ENCODE measurements around the gene HDC. TPM values are rescaled to one million over a fixed set of nuclear protein-coding genes. Genes with fewer than 3 reads are reported as not detected.

Gene HDC
- not detected in 2 replicates for total RNA-seq (2014; rRNA removed; shearing (Covaris generic))
- not detected in 2 replicates for polyA plus RNA-seq (2015; cell fraction: cytosol; rRNA removed)
- polyA plus RNA-seq (2015; cell fraction: nucleus; rRNA removed), result not detected in 2 replicates

- no peak for DNase-seq (ENCODE audit: low read depth)
These were observed at the start of gene HDC for GRCh38 chr15:50265620-50266019. Gene HDC, minus strand, starts transcription at chr15:50265726. Its CDS starts 103 bp downstream, at chr15:50265623.

GRCh38 chr15:50312636-50313035 lies 47.1 kb upstream of the HDC start:
- no peak for DNase-seq (ENCODE audit: low read depth)

GRCh38 chr15:50307799-50308198 lies 42.3 kb upstream of the HDC start:
- DNase-seq (ENCODE audit: low read depth), result no peak

GRCh38 chr15:50304836-50305235 lies 39.3 kb upstream of the HDC start:
- DNase-seq (ENCODE audit: low read depth), result no peak

DNA sequence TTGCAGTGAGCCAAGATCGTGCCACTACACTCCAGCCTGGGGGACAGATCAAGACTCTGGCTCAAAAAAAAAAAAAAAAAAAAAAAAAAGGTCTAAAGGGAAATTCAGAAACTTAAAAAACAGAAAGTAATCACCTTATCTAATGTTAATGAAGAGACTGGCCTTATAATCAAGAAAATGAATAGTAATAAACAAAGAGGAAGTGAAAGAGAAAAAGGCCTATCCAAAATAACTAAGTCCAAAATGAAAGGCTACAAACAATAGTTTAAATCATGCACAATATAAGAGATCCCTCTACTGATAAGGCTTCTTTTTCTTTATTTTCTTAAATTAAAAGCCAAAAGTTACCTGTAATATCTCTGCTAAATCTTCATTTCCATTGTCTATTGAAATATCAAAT lies 37.1 kb upstream of the HDC start:
- no peak for DNase-seq (ENCODE audit: low read depth)

GRCh38 chr15:50298340-50298739 lies 32.8 kb upstream of the HDC start:
- DNase-seq (ENCODE audit: low read depth), result no peak

DNA sequence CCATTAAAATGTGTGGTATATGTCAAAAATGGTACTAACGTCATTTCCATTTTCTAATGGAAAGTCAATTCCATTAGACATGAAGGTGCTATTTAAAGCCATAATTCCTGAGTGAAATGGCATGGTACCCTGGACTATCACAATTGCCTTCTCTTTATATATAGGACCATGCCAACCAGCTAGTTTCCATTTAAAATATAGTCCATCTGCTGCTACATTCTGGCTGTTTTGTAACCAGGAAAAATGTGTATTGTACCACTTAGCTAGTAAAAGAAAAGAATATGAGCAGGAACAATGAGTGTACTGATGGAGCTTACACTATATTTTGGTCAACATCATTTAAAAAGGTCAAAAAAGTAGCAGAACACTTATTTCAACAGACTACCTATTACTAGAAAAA lies 30.4 kb upstream of the HDC start:
- DNase-seq (ENCODE audit: low read depth), result no peak

- DNase-seq (ENCODE audit: low read depth), result no peak
These were observed 24.2 kb upstream of the HDC start for GRCh38 chr15:50289749-50290148.

DNA sequence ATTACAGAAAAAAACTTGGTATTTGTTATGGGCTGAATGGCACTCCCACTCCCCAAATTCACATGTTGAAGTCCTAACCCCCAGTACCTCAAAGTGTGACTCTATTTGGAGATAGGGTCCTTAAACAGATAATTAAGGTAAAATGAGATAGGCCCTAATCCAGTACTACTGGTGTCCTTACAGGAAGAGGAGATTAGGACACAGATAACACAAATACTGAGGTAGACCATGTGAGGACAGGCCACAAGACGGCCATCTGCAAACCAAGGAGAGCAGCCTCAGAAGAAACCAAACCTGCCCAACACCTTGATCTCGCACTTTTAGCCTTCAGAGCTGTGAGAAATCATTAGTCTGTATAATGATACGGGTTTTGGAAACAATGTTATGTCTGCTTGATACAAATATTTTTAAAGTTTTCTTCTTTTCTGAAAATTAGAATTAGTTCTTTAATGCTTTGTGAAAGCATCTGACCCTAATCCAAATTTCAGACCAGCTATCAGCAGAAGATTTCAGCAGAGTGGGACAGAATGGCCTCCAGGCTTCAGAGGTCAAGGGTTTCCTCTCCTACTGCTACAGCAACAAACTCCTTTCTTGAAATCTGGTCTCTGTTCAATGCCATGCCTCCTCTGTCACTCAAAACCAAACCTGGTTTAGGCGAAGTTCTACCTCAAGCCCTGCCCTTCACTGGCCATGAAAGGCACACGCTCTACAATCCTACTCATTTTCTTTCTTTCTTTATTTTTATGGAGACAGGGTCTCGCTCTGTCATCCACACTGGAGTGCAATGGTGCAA lies 22.0 kb upstream of the HDC start:
- no peak for DNase-seq (ENCODE audit: low read depth)

- DNase-seq (ENCODE audit: low read depth), result no peak
These were observed 15.9 kb upstream of the HDC start for GRCh38 chr15:50281427-50281826.

GRCh38 chr15:50280271-50280670 lies 14.7 kb upstream of the HDC start:
- peak; percentile 38 for DNase-seq (ENCODE audit: low read depth)

GRCh38 chr15:50278496-50278895 lies 13.0 kb upstream of the HDC start:
- no peak for DNase-seq (ENCODE audit: low read depth)

- DNase-seq (ENCODE audit: low read depth), result no peak
These were observed 11.8 kb upstream of the HDC start for GRCh38 chr15:50277370-50277769.

GRCh38 chr15:50275908-50276307 lies 10.4 kb upstream of the HDC start:
- no peak for DNase-seq (ENCODE audit: low read depth)

DNA sequence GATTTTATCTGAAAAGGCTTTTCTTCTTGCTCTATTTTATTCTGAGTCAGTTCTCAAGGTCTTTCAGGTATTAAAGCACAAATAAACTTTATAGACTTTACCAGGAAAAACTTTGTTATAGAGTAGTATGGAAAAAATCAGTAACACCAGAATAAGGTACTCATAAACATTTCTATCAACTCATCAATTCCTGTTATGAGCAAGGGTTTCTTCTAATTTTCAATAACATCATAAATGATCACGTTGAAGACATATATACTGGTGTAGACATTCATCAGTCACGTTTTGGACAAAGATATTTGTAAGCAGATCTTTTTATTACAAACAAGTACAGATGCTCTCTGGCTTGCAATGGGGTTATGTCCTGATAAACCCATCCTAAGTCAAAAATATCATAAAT lies 9.6 kb upstream of the HDC start:
- no peak for DNase-seq (ENCODE audit: low read depth)

GRCh38 chr15:50267577-50267976 lies 2.1 kb upstream of the HDC start:
- DNase-seq (ENCODE audit: low read depth), result no peak

DNA sequence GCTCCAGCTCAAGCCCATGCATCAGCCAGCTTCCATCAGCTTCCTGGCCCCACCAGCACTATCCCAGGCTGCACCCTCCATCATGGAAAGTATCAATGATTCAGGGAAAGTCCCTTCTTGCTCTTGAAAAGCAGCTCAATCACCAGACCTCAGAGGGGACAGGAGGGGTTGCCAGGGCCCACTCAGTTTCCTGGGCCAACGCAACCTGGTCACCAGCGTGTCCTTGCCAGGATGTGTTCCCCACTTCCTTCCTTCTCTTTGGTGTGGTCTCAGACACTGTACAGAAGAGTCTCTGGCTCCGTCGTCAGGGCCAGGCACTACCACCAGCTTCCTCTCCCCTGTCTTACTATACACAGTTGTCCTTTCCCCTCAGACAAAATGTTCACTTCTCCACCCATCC lies 3.0 kb downstream of the HDC start:
- no peak for DNase-seq (ENCODE audit: low read depth)

- no peak for DNase-seq (ENCODE audit: low read depth)
These were observed 3.5 kb downstream of the HDC start for GRCh38 chr15:50261981-50262380.

GRCh38 chr15:50260969-50261496 lies 4.5 kb downstream of the HDC start:
- DNase-seq (ENCODE audit: low read depth), result no peak

DNA sequence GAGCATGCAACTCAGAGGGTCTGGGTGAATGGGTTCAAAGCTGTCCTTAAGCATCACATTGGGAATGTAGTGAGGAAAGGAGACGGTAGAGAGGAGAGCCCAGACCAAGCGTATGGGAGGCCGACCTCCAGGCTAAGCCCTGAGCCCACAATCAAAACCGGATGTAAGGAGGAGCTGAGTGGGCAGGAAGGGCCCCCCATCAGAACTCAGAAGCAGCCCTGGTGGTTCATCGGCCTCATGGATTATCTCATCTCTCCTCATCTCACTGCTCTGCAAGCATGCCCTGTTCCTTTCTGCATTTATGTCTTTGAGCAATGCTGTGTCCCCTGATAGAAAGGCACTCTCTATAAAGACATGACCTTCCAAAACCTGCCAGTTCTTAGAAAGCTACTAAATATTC lies 6.2 kb downstream of the HDC start:
- no peak for DNase-seq (ENCODE audit: low read depth)

- DNase-seq (ENCODE audit: low read depth), result peak; percentile 70
These were observed 7.6 kb downstream of the HDC start for GRCh38 chr15:50257924-50258323.

DNA sequence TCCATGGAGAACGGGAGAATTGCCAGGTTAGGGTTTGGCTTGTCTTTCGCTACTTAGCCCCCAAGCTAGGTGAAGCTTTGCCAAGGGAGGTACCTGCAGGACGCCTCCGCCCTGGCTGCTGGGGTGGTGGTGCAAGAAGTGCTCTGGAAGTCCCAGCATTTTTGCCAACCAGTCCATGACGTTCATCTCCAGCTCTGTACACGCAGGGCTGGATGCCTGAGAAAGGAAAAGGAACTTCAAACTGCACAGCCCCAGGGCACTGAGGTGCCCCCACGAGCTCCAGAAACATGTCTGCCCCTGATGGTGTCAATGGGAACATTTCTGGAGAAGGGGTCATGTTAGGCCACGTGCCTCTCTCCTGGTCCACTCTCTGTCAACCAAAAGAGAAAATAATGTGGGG lies 8.2 kb downstream of the HDC start:
- no peak for DNase-seq (ENCODE audit: low read depth)

Measured in HT1080 (cell line).